Activated T-helper 1 cell treated with anti-CD3 and anti-CD28 coated beads, Interleukin-2, amount 50 U/mL, for 16 hours (primary cell): ENCODE data around the gene PARVB.

ENCODE experiments used
- DNase-seq, 2 donors: peaks; one replicate each; pipeline ENCODE4 v3.0.0-alpha.2; 2020; ENCODE audit warnings: low read depth in 1 of 2, low spot score in 1 of 2

PARVB gene

DNA sequence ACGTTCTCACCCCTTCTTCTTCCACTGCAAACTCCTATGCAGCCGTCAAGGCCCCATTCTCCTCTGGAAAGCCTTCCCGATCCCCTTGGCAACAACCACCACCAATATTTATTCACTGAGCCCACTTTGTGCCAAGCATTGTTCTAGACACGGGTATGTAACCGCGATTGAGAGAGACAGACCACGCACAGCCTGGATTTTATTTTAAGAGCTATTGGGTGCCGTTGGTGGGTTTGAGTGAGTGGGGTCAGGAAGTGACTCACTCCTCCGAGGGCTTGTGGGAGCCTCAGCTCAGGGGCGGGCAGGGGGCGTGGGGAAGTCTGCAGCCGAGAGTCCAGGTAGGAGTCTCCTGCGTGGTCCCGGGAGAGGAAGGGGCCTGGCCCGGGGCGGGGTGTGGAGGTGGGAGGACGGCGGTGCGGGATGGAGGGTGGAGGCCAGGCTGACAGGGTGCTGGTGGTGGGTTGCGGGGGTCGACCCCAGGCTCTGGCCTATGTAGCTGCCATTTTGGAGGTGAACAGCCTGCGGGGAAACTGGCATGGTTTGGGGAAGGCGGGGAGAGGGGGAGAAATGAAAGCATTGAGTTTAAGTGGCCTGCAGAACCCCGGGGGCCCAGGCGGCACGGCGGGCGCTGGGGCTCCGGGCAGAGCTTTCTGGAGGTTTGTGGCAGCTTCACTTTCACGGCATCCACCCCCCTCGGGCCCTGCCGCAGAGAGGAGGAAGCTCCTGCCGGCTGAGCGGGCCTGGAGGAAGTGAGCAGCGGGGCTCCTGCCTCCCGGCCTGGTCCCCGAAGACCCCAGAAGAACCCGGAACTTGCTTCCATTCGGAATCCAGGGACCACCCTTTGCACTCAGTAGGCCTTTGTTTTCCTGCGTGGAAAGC, 157.2 kb downstream of the PARVB start:
- peak; percentile 42 to 47 for DNase-seq

DNA sequence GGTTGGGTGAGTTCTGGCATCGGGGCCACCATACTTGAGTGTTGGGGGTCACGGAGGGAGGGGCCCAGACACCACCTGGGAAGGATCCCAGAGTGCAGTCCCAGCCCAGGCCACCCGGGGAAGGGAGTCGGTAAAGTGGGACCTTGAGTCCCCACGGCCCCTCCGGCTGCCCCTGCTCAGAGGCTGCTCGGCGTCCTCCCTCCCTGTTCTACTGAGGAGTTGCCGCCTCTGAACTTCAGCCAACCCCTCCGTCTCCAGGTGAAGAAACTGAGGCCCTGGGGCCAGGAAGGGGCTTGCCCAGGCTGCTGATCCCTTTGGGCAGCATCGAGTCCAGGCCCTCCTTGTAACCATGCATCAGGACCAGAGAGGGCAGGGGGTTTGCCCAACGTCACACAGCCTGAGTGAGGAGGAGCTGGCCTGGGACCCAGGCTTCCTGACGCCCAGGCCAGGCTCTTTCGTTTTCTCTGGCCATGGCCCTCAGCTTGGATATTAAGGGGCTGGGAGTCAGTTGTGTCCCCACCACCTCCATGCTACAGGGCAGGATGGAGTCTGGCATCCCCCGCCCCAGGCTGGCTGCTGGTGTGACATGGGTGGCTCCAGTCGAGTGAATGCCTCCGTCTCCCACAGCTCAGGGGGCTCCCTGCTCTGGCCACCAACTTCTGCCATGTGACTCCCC, 157.9 kb downstream of the PARVB start:
- DNase-seq, result no peak

DNA sequence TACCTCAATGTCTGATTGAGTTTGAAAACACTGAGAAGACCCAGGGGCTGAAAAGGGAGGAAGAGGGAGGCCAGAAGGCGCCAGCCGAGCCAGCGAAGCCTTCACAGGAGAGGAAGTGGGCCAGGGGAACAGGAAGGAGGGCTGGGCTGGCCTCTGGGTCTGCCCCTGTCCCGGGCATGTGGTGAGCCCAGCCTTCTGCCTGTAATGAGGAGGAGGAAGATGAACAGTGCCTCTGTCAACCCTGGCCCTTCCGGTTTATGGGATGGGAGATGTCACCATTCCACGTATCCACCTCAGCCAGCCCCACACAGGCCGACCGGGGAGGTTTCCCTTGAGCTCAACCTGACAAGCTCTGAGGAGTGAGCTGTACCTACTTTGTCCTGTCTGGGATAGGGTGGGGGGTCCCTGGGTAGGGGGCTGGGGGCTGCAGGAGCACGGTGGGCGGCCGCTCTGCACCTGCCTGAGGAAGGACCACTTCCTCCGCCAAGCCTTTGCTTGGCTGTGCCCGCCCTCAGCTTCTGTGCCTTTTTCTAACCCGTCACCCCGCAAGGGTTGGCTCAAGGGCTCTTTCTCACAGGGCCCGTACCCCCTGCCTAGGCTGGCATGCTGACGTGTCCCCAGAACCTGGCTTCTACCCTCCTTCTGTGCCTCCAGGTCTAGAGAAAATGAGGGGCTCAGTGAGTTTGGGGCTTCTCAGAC, 158.6 kb downstream of the PARVB start:
- DNase-seq, result peak in 1 of 2 donors; percentile 17

DNA sequence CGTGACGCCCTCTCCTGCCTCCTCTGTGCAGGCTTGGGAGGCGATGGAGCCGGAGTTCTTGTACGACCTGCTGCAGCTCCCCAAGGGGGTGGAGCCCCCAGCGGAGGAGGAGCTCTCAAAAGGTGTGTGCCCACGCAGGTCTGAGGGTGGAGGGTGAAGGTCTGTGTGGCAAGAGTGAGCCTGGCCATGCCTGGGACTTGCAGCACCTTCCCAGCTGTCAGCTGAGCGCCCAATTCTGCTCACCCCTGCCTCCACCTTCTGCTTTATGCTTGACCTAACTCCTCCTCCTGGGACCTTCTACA, 159.1 kb downstream of the PARVB start:
- no peak for DNase-seq

DNA sequence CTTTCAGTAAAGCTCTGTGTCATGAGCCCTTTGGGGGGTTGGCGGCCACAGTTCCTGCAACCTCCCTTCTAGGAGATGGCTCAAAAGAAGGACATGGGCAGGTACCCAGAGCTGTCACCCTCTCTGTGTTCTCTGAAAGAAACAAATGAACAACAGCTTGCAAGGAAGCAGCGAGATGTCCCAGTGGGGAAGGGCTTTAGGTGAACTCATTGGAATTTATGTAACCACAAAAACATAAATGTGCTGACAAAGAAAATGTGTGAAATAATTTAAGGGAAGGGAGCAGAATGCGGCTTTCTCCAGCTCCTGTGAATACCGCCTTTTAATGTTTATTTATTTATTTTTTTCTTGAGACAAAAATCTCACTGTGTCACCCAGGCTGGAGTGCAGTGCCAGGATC, 159.9 kb downstream of the PARVB start:
- no peak for DNase-seq

- no peak for DNase-seq
Observed at GRCh38 chr22:44185237-44186120, 161.4 kb downstream of the PARVB start.

GRCh38 chr22:44186121-44186510, 162.0 kb downstream of the PARVB start:
- DNase-seq, result no peak

GRCh38 chr22:44186737-44187136, 162.6 kb downstream of the PARVB start:
- DNase-seq, result no peak

GRCh38 chr22:44187652-44188230, 163.6 kb downstream of the PARVB start:
- DNase-seq, result no peak

DNA sequence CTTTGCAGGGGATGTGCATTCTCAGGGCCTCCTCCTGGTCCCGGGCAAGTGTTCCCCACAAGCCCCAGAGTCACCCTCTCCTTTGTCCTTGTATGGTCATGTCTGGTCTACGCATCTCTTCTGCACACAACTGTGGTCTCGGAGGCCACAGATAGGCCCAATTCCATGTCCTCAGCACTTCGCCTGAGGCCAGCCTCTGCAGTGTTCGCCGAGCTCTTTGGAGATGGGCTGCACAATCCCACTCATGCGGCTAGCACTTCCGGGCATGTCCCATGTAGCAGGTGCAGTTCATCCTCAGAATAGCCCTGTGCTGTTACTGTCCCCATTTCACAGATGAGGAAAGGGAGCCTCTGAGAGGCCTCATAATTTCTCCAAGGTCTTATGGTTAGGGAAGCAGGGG, 164.2 kb downstream of the PARVB start:
- no peak for DNase-seq

- no peak for DNase-seq
Observed at GRCh38 chr22:44188986-44189630, 165.0 kb downstream of the PARVB start.

- DNase-seq, result no peak
Observed at GRCh38 chr22:44190381-44190976, 166.4 kb downstream of the PARVB start.

GRCh38 chr22:44191036-44191454, 166.9 kb downstream of the PARVB start:
- DNase-seq, result no peak

DNA sequence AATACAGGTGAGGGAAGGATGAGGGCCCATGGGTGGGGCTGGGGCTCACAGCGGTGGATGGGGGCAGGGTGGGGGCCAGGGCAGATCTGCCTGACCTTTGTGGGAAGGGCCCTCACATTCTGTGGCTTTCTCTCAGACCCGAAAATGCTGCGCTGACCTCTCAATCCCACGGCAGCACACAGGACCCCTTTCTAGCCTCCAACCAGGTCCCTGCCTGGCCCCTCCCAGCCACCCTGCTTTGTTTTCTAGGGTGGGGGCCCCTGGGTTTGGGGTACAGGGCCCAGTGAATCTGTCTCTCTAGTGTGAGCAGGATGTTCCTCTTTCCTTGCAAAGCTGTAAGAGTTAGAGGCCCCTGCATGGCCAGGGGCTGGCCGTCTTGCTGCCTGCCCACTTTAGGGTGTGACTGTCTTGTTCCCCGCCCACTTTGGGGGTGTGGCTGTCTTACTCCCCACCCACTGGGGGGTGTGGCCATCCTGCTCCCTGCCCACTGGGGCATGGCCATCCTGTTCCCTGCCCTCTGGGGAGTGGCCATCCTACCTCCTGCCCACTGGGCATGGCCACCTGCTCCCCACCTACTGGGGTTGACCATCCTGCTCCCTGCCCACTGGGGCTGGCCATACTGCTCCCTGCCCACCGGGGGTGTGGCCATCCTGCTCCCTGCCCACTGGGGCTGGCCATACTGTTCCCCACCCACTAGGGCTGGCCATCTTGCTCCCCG, 168.2 kb downstream of the PARVB start:
- no peak for DNase-seq

DNA sequence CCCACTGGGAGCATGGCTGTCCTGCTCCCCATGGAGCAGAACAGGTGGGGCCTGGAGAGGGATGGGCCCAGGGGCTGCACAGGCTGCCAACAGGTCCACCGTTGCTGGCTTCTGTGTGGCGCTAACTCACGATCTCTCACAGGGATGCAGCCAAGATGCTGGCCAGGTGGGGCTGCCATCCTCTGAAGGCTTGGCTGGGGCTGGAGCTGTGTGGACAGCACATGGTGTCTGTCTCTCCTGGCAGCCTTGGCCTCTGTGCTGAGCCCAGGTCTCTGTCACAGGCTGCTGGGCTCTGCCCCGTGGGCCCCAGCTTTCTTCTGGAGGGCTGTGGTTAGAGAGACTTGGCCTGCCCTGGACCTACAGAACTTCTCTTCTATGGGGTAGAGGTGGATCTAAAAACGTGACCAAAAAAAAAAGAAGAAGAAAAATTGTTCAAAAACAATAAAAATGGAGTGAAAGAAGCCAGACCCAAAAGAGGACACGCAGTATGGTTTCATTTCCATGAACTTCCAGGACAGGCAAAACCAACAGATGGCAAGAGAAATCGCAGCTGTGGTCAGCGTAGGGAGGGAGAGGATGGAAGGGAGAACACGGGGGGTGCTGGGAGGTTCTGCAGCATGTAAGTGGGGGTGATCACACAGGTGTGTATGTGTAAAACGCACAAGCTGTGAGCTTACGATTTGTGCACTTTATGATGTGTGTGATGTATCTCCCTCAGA, 168.9 kb downstream of the PARVB start:
- no peak for DNase-seq

- no peak for DNase-seq
Observed at GRCh38 chr22:44193535-44193891, 169.4 kb downstream of the PARVB start.

GRCh38 chr22:44194569-44194968, 170.5 kb downstream of the PARVB start:
- DNase-seq, result no peak

DNA sequence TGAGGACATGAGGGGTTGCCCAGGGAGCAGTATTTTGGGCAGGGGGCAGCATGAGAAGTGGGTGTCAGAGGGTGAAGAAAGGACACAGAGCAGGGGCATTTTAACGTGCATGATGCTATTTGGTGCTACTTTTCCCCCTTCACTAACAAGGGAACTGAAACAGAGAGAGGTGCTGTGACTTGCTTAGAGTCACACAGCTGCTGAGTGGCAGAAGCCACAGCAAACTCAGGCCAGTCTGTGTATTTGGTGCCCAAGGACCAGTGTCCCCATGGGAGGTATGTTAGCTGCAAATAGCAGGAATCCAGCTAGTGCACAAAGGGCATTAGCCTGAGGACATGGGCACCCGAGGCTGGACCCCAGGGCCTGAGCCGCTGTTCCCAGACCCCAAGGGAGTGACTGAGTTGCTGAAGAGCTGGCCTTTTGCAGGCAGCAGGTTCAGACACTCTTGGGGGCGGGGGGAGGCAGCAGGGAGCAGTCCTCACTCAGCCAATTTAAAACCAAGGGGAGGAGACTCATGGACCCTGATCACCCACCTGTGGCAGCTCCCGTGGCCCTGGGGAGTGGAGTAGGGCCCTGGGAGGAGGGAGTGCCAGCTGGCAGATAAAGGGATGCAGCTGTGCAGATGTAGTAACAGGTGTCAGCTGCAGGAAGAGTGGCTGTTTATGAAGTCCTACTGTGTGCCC, 171.2 kb downstream of the PARVB start:
- no peak for DNase-seq
